Liver (tissue), 9 donors: Measurements from ENCODE around the gene SBK2. TPM values are rescaled to one million over a fixed set of nuclear protein-coding genes. Genes with fewer than 3 reads are reported as not detected.

Source experiments
- DNase-seq: peaks from one replicate; pipeline ENCODE4 v3.0.0-alpha.2; 2017; ENCODE audit warnings: low spot score
- H3K27ac ChIP-seq, 2 donors: one replicate each; pipeline ENCODE4 v1.7.0; 2013; ENCODE audit warnings: inconsistent platforms in 2 of 2, low read length in 2 of 2, control low read depth in 1 of 2, low read depth in 1 of 2, mild to moderate bottlenecking in 1 of 2
- H3K27me3 ChIP-seq, 4 donors: one replicate each; pipeline versions ENCODE4 v1.6.1 to v1.7.0; 2013; ENCODE audit warnings: low read length in 3 of 4, inconsistent platforms in 1 of 4, mild to moderate bottlenecking in 1 of 4, moderate library complexity in 1 of 4; ENCODE audit not compliant: control insufficient read depth in 4 of 4, insufficient read depth in 4 of 4
- H3K36me3 ChIP-seq, 4 donors: one replicate each; pipeline versions ENCODE4 v1.6.1 to v1.7.0; 2013; ENCODE audit warnings: low read length in 3 of 4, mild to moderate bottlenecking in 3 of 4, low read depth in 1 of 4, moderate library complexity in 1 of 4; ENCODE audit not compliant: control insufficient read depth in 4 of 4, insufficient read depth in 3 of 4
- H3K4me1 ChIP-seq, 4 donors: one replicate each; pipeline versions ENCODE4 v1.6.1 to v1.7.0; 2013; ENCODE audit warnings: low read length in 3 of 4, mild to moderate bottlenecking in 3 of 4, moderate library complexity in 1 of 4; ENCODE audit not compliant: control insufficient read depth in 4 of 4, insufficient read depth in 4 of 4
- H3K4me3 ChIP-seq, 3 donors: one replicate each; pipeline versions ENCODE4 v1.6.1 to v1.7.0; 2013; ENCODE audit warnings: low read length in 3 of 3, control low read depth in 1 of 3, low read depth in 1 of 3, mild to moderate bottlenecking in 1 of 3
- H3K9ac ChIP-seq, 2 donors: one replicate each; pipeline ENCODE4 v1.7.0; 2013; ENCODE audit warnings: low read length in 2 of 2, mild to moderate bottlenecking in 2 of 2, moderate library complexity in 2 of 2, control low read depth in 1 of 2, low read depth in 1 of 2
- H3K9me3 ChIP-seq, 4 donors: one replicate each; pipeline versions ENCODE4 v1.6.1 to v1.7.0; 2013; ENCODE audit warnings: low read length in 3 of 4; ENCODE audit not compliant: control insufficient read depth in 4 of 4
- ATF3 ChIP-seq: IDR thresholded peaks from 2 replicates; pipeline ENCODE4 v1.6.1; 2016; ENCODE audit warnings: antibody characterized with exemption
- CTCF ChIP-seq: fragments of 150-350 bp; IDR thresholded peaks from 2 replicates; pipeline ENCODE4 v1.5.1; 2017; ENCODE audit warnings: improper control_type of control experiment, low read depth, low read length; ENCODE audit not compliant: missing input control
- EGR1 ChIP-seq, 2 donors: IDR thresholded peaks; 2 replicates each; pipeline ENCODE4 v1.6.1; 2016 to 2018; ENCODE audit warnings: antibody characterized with exemption in 2 of 2, low read depth in 2 of 2
- GABPA ChIP-seq, 2 donors: IDR thresholded peaks in 1 of 2; conservative IDR thresholded peaks in 1 of 2; 2 replicates each; pipeline ENCODE4 v1.6.1; 2016; ENCODE audit warnings: antibody characterized with exemption in 2 of 2, mild to moderate bottlenecking in 1 of 2, moderate library complexity in 1 of 2
- HNF4A ChIP-seq, 2 donors: conservative IDR thresholded peaks; 2 replicates each; pipeline ENCODE4 v1.6.1; 2016; ENCODE audit warnings: antibody characterized with exemption in 2 of 2, mild to moderate bottlenecking in 2 of 2
- HNF4G ChIP-seq: IDR thresholded peaks from 2 replicates; pipeline ENCODE4 v1.6.1; 2016; ENCODE audit warnings: antibody characterized with exemption
- JUND ChIP-seq, 2 donors: IDR thresholded peaks; 2 replicates each; pipeline ENCODE4 v1.6.1; 2016; ENCODE audit warnings: antibody characterized with exemption in 2 of 2
- MAX ChIP-seq: IDR thresholded peaks from 2 replicates; pipeline ENCODE4 v1.6.1; 2016; ENCODE audit warnings: antibody characterized with exemption
- NR2F2 ChIP-seq: IDR thresholded peaks from 2 replicates; pipeline ENCODE4 v1.6.1; 2016; ENCODE audit warnings: antibody characterized with exemption
- REST ChIP-seq: IDR thresholded peaks from 2 replicates; pipeline ENCODE4 v1.6.1; 2016; ENCODE audit warnings: antibody characterized with exemption, mild to moderate bottlenecking
- RXRA ChIP-seq, 2 donors: IDR thresholded peaks; 2 replicates each; pipeline ENCODE4 v1.6.1; 2017 to 2018; ENCODE audit warnings: antibody characterized with exemption in 2 of 2, mild to moderate bottlenecking in 1 of 2
- SP1 ChIP-seq: IDR thresholded peaks from 2 replicates; pipeline ENCODE4 v1.6.1; 2018; ENCODE audit warnings: antibody characterized with exemption, mild to moderate bottlenecking
- TAF1 ChIP-seq: conservative IDR thresholded peaks from 2 replicates; pipeline ENCODE4 v1.6.1; 2016; ENCODE audit warnings: antibody characterized with exemption, mild to moderate bottlenecking
- YY1 ChIP-seq: IDR thresholded peaks from 2 replicates; pipeline ENCODE4 v1.6.1; 2016; ENCODE audit warnings: antibody characterized with exemption, mild to moderate bottlenecking
- ZBTB33 ChIP-seq: IDR thresholded peaks from 2 replicates; pipeline ENCODE4 v1.6.1; 2016; ENCODE audit warnings: antibody characterized with exemption
- WGBS: extraction: QIAGEN DNeasy Blood & Tissue Kit; methylation state at CpG from one replicate; pipeline ENCODE4 v1.1.7; 2013; 5-methylcytosine and 5-hydroxymethylcytosine counted together
- polyA plus RNA-seq, 2 donors: library from polyadenylated mRNA; stranded (reverse) in 1 of 2; unstranded in 1 of 2; fragments of 200-250 nt in 1 of 2; fragments of >200 nt in 1 of 2; fragmentation: Nextera tagmentation in 1 of 2; extraction: Ambion mirVana in 1 of 2; gene quantifications; one replicate each; pipeline versions ENCODE4 v1.2.1 to v1.2.3, GENCODE V29; 2013 to 2015
- total RNA-seq, 2 donors: library from RNA; depleted of rRNA; stranded (reverse); fragments of >200 nt; gene quantifications; one replicate each; pipeline ENCODE4 v1.2.3, GENCODE V29; 2014
- donor health status: healthy.
- donor health status: healthy.
- donor health status: healthy.
- donor health status: healthy.
- donor health status: healthy.

SBK2 gene
- total and polyA plus RNA-seq, 4 donors: not detected

GRCh38 chr19:55546822-55547614 is 10.1 kb upstream of the SBK2 start:
- H3K9me3 ChIP-seq: no peaks in the 10 kb centered on the region
- peak overlapping the region; percentile 47 to 50 for H3K27ac ChIP-seq
- H3K4me1 ChIP-seq: peaks cover 0 to 2% (median 0%) of the 10 kb centered on the region in 4 donors
- no peaks in the 10 kb centered on the region for H3K36me3 ChIP-seq
- no peak overlapping the region for H3K9ac ChIP-seq
- no peak for DNase-seq
- H3K4me3 ChIP-seq: no peak overlapping the region
- WGBS: 53% methylated on average over 17 of the region's 17 CpGs
- TF ChIP-seq HNF4A (conservative IDR thresholded peaks at IDR 0.05) (no peak), ATF3 (no peak), RXRA (IDR thresholded peaks at IDR 0.05) (peak in 1 of 2 donors; percentile 25), CTCF (no peak), TAF1 (no peak), YY1 (no peak), JUND (IDR thresholded peaks at IDR 0.05) (peak in 1 of 2 donors; percentile 64), NR2F2 (peak; percentile 90), EGR1 (IDR thresholded peaks at IDR 0.05; ENCODE audit: low read depth in 2 of 2) (no peak)
- H3K27me3 ChIP-seq: peaks cover 0 to 6% (median 3%) of the 10 kb centered on the region in 4 donors

- 62% methylated on average over 11 of the region's 11 CpGs for WGBS
- Histone ChIP-seq H3K27ac (no peak overlapping the region), H3K9me3 (no peaks in the 10 kb centered on the region), H3K27me3 (peaks cover 0 to 6% (median 3%) of the 10 kb centered on the region in 4 donors), H3K4me3 (no peak overlapping the region), H3K36me3 (no peaks in the 10 kb centered on the region), H3K4me1 (peaks cover 0 to 2% (median 0%) of the 10 kb centered on the region in 4 donors), H3K9ac (no peak overlapping the region)
- TF ChIP-seq HNF4G (no peak), ATF3 (no peak), HNF4A (conservative IDR thresholded peaks at IDR 0.05) (no peak), RXRA (IDR thresholded peaks at IDR 0.05) (no peak), YY1 (no peak), JUND (IDR thresholded peaks at IDR 0.05) (no peak), GABPA (IDR thresholded peaks at IDR 0.05 in 1 of 2, conservative IDR thresholded peaks at IDR 0.05 in 1 of 2) (no peak), SP1 (no peak), MAX (no peak)
- no peak for DNase-seq
Measured at GRCh38 chr19:55546011-55546410, 9.1 kb upstream of the SBK2 start.

- Histone ChIP-seq H3K4me3 (no peak within 1 kb of the TSS), H3K9ac (no peak within 1 kb of the TSS), H3K27me3 (peaks cover 0 to 6% (median 3%) of the 10 kb centered on the region in 4 donors), H3K36me3 (no peaks in the 10 kb centered on the region), H3K4me1 (peaks cover 0 to 2% (median 0%) of the 10 kb centered on the region in 4 donors), H3K9me3 (no peaks in the 10 kb centered on the region), H3K27ac (no peak within 1 kb of the TSS)
- DNase-seq: no peak
- WGBS: 80% methylated on average over 10 of the region's 10 CpGs
- no peak for TF ChIP-seq TAF1
- no peak for TF ChIP-seq GABPA (IDR thresholded peaks at IDR 0.05 in 1 of 2, conservative IDR thresholded peaks at IDR 0.05 in 1 of 2)
- no peak for TF ChIP-seq NR2F2
- TF ChIP-seq RXRA (IDR thresholded peaks at IDR 0.05): no peak
- TF ChIP-seq HNF4A (conservative IDR thresholded peaks at IDR 0.05): no peak
- no peak for TF ChIP-seq JUND (IDR thresholded peaks at IDR 0.05)
- no peak for TF ChIP-seq REST
- no peak for TF ChIP-seq ZBTB33
Measured at GRCh38 chr19:55545443-55545842, 8.5 kb upstream of the SBK2 start, which contains the start of gene SBK3. Gene SBK3 (minus strand): TSS chr19:55545543. CDS start chr19:55545543, 0 bp downstream.
